Brain microvascular endothelial cell (primary cell): ENCODE data around the gene BRF1.

Experiments
- DNase-seq: peaks from one replicate; pipeline ENCODE4 v3.0.0-alpha.2; 2020
- H3K27ac ChIP-seq: fragments of 250-450 bp; sonication (Bioruptor Pico); 2 replicates; pipeline ENCODE4 v1.5.1; 2020; ENCODE audit warnings: mild to moderate bottlenecking, moderate library complexity
- H3K27me3 ChIP-seq: fragments of 250-450 bp; sonication (Bioruptor Pico); replicated peaks from 2 replicates; pipeline ENCODE4 v1.5.1; 2020; ENCODE audit warnings: mild to moderate bottlenecking
- H3K36me3 ChIP-seq: fragments of 250-450 bp; sonication (Bioruptor Pico); replicated peaks from 2 replicates; pipeline ENCODE4 v1.5.1; 2020; ENCODE audit warnings: mild to moderate bottlenecking
- H3K4me3 ChIP-seq: 2 replicates; pipeline ENCODE4 v1.5.1; 2011; ENCODE audit warnings: low read depth, mild to moderate bottlenecking, control low read depth, low read length, moderate library complexity
- CTCF ChIP-seq: IDR thresholded peaks from 2 replicates; pipeline ENCODE4 v1.5.1; 2011; ENCODE audit warnings: low read depth, mild to moderate bottlenecking, moderate library complexity, low read length, control low read depth, inconsistent platforms; ENCODE audit errors: missing control alignments
- in situ Hi-C: cut with HindIII; loops from 2 replicates; pipeline ENCODE4 v1.10.0; 2017; ENCODE audit warnings: low sequenced_read_pairs, low pct_ligation_motif_present

The BRF1 gene

GRCh38 chr14:105258846-105259245 lies 42.0 kb downstream of the BRF1 start:
- no peaks in the 10 kb centered on the region for H3K27me3 ChIP-seq
- DNase-seq, result peak; percentile 59
- H3K4me3 ChIP-seq, result no peak overlapping the region
- no peak for TF ChIP-seq CTCF
- H3K27ac ChIP-seq, result no peak overlapping the region
- no peaks in the 10 kb centered on the region for H3K36me3 ChIP-seq
- in situ Hi-C loops, result no loop called here

GRCh38 chr14:105257464-105257863 lies 43.3 kb downstream of the BRF1 start:
- no peaks in the 10 kb centered on the region for H3K36me3 ChIP-seq
- TF ChIP-seq CTCF, result no peak
- in situ Hi-C loops, result no loop called here
- no peak overlapping the region for H3K4me3 ChIP-seq
- DNase-seq, result no peak
- no peak overlapping the region for H3K27ac ChIP-seq
- H3K27me3 ChIP-seq, result no peaks in the 10 kb centered on the region

- Histone ChIP-seq H3K36me3 (peaks cover 7% of the 10 kb centered on the region), H3K27ac (no peak overlapping the region), H3K27me3 (no peaks in the 10 kb centered on the region), H3K4me3 (no peak overlapping the region)
- DNase-seq, result no peak
- in situ Hi-C loops, result no loop called here
- TF ChIP-seq CTCF, result no peak
These were observed 44.4 kb downstream of the BRF1 start for GRCh38 chr14:105256292-105256960.

GRCh38 chr14:105255021-105255507 lies 45.7 kb downstream of the BRF1 start:
- no peak overlapping the region for H3K27ac ChIP-seq
- TF ChIP-seq CTCF, result no peak
- peaks cover 16% of the 10 kb centered on the region for H3K36me3 ChIP-seq
- H3K27me3 ChIP-seq, result no peaks in the 10 kb centered on the region
- in situ Hi-C loops, result no loop called here
- peak; percentile 12 for DNase-seq
- H3K4me3 ChIP-seq, result no peak overlapping the region

GRCh38 chr14:105253329-105253682 lies 47.5 kb downstream of the BRF1 start:
- in situ Hi-C loops, result no loop called here
- Histone ChIP-seq H3K36me3 (peaks cover 21% of the 10 kb centered on the region), H3K27ac (no peak overlapping the region), H3K4me3 (no peak overlapping the region), H3K27me3 (no peaks in the 10 kb centered on the region)
- TF ChIP-seq CTCF, result no peak
- no peak for DNase-seq

GRCh38 chr14:105252552-105253328 lies 48.1 kb downstream of the BRF1 start:
- DNase-seq, result no peak
- Histone ChIP-seq H3K27me3 (no peaks in the 10 kb centered on the region), H3K4me3 (no peak overlapping the region), H3K36me3 (peaks cover 21% of the 10 kb centered on the region), H3K27ac (no peak overlapping the region)
- TF ChIP-seq CTCF, result no peak
- in situ Hi-C loops, result no loop called here
